ENCODE results near the gene SLC45A3. TPM values are rescaled to one million over a fixed set of nuclear protein-coding genes. Genes with fewer than 3 reads are reported as not detected.

The SLC45A3 gene
- total and polyA plus RNA-seq, 2 of the 8 experiments (the other 6 are each of a cell fraction or from before 2014, with no cell fraction given), result 13.0 to 14.3 TPM

DNA sequence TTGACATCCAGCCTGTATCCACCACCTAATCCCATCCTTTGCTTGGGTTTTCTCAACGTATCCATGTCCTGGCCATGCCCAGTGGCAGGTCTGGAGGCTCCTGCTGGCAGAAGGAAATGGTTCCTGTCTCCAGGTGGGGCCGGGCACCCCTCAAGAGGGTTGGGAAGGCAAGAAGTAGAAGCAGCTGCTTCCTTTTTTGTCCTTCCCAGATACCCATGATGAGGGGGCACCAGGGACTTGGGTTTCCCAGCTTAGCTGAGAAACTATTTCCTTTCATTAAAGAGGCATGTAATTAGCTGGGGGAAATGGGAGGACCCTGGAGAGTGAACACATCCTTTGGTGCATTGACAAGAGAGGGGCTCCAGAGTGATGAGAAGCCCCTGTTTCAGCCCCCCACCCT is 21.1 kb upstream of the SLC45A3 start (continued):
- TF ChIP-seq TEAD4 (IDR thresholded peaks at IDR 0.05; ENCODE audit: low read depth, low read length), result no peak
- no peak for TF ChIP-seq BACH1 (IDR thresholded peaks at IDR 0.05; ENCODE audit: low read length)
- TF ChIP-seq ASH2L (IDR thresholded peaks at IDR 0.05; ENCODE audit: low read length), result no peak
- TF ChIP-seq, protein P1, sequence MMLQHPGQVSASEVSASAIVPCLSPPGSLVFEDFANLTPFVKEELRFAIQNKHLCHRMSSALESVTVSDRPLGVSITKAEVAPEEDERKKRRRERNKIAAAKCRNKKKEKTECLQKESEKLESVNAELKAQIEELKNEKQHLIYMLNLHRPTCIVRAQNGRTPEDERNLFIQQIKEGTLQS (IDR thresholded peaks at IDR 0.05; ENCODE audit: insufficient read depth, low read depth, low read length), result no peak
- TF ChIP-seq TAF7 (optimal IDR thresholded peaks at IDR 0.05; ENCODE audit: borderline replicate concordance, low read depth, low read length), result no peak
- TF ChIP-seq JUND (IDR thresholded peaks at IDR 0.05; ENCODE audit: low read length), result no peak

Data from H1 (cell line).